Measurements from ENCODE around the gene SFT2D2. TPM values are rescaled to one million over a fixed set of nuclear protein-coding genes. Genes with fewer than 3 reads are reported as not detected.
A peak's percentile ranks its signal among the peaks of the same experiment; 100 is the strongest.
"Not testable (repeated sequence)": the region's sequence is repeated elsewhere in the genome, so short reads cannot be mapped to it uniquely, and the experiment has no call there.

Gene SFT2D2
- 6.9 TPM for polyA plus RNA-seq (2012; ENCODE audit: insufficient read depth, insufficient read length)

GRCh38 chr1:168225476-168226190 is at the start of gene SFT2D2:
Gene SFT2D2, plus strand, starts transcription at chr1:168226004. Its CDS starts 76 bp downstream, at chr1:168226080.
- DNase-seq (ENCODE audit: low read depth, low spot score) = peak; percentile 66
- H3K4me3 ChIP-seq (ENCODE audit: low read length) = peak within 1 kb of the TSS; percentile 83

GRCh38 chr1:168178227-168178637 is 47.6 kb upstream of the SFT2D2 start:
- peak overlapping the region; percentile 93 for H3K4me3 ChIP-seq (ENCODE audit: low read length)
- DNase-seq (ENCODE audit: low read depth, low spot score) = no peak

GRCh38 chr1:168178638-168179437 is 47.0 kb upstream of the SFT2D2 start, which contains the start of gene TIPRL:
Gene TIPRL, plus strand, starts transcription at chr1:168178962. Its CDS starts 116 bp downstream, at chr1:168179078.
- peak within 1 kb of the TSS; percentile 93 for H3K4me3 ChIP-seq (ENCODE audit: low read length)
- peak; percentile 97 for DNase-seq (ENCODE audit: low read depth, low spot score)

GRCh38 chr1:168179438-168180147 is 46.2 kb upstream of the SFT2D2 start:
- peak overlapping the region; percentile 93 for H3K4me3 ChIP-seq (ENCODE audit: low read length)
- peak; percentile 27 for DNase-seq (ENCODE audit: low read depth, low spot score)

- DNase-seq (ENCODE audit: low read depth, low spot score) = no peak
- peak overlapping the region; percentile 93 for H3K4me3 ChIP-seq (ENCODE audit: low read length)
Observed at GRCh38 chr1:168180148-168180524, 45.7 kb upstream of the SFT2D2 start.

GRCh38 chr1:168181063-168181720 is 44.6 kb upstream of the SFT2D2 start:
- not testable (repeated sequence) for DNase-seq (ENCODE audit: low read depth, low spot score); H3K4me3 ChIP-seq (ENCODE audit: low read length)

- no peak overlapping the region for H3K4me3 ChIP-seq (ENCODE audit: low read length)
- DNase-seq (ENCODE audit: low read depth, low spot score) = no peak
Observed at GRCh38 chr1:168187177-168187576, 38.6 kb upstream of the SFT2D2 start.

- DNase-seq (ENCODE audit: low read depth, low spot score) = no peak
- H3K4me3 ChIP-seq (ENCODE audit: low read length) = no peak overlapping the region
Observed at GRCh38 chr1:168190403-168190802, 35.4 kb upstream of the SFT2D2 start.

GRCh38 chr1:168195199-168196135 is 30.3 kb upstream of the SFT2D2 start:
- H3K4me3 ChIP-seq (ENCODE audit: low read length) = no peak overlapping the region
- DNase-seq (ENCODE audit: low read depth, low spot score) = no peak

- no peak overlapping the region for H3K4me3 ChIP-seq (ENCODE audit: low read length)
- no peak for DNase-seq (ENCODE audit: low read depth, low spot score)
Observed at GRCh38 chr1:168199056-168199455, 26.7 kb upstream of the SFT2D2 start.

- no peak overlapping the region for H3K4me3 ChIP-seq (ENCODE audit: low read length)
- DNase-seq (ENCODE audit: low read depth, low spot score) = no peak
Observed at GRCh38 chr1:168202941-168203654, 22.7 kb upstream of the SFT2D2 start.

- no peak for DNase-seq (ENCODE audit: low read depth, low spot score)
- no peak overlapping the region for H3K4me3 ChIP-seq (ENCODE audit: low read length)
Observed at GRCh38 chr1:168206111-168206510, 19.7 kb upstream of the SFT2D2 start.

GRCh38 chr1:168207673-168208072 is 18.1 kb upstream of the SFT2D2 start:
- H3K4me3 ChIP-seq (ENCODE audit: low read length); DNase-seq (ENCODE audit: low read depth, low spot score): not testable (repeated sequence)

GRCh38 chr1:168210312-168210711 is 15.5 kb upstream of the SFT2D2 start:
- no peak for DNase-seq (ENCODE audit: low read depth, low spot score)
- H3K4me3 ChIP-seq (ENCODE audit: low read length) = no peak overlapping the region

- no peak overlapping the region for H3K4me3 ChIP-seq (ENCODE audit: low read length)
- no peak for DNase-seq (ENCODE audit: low read depth, low spot score)
Observed at GRCh38 chr1:168213349-168213748, 12.5 kb upstream of the SFT2D2 start.

- H3K4me3 ChIP-seq (ENCODE audit: low read length) = no peak overlapping the region
- no peak for DNase-seq (ENCODE audit: low read depth, low spot score)
Observed at GRCh38 chr1:168216171-168216570, 9.6 kb upstream of the SFT2D2 start.

- DNase-seq (ENCODE audit: low read depth, low spot score) = no peak
- H3K4me3 ChIP-seq (ENCODE audit: low read length) = no peak overlapping the region
Observed at GRCh38 chr1:168217664-168218063, 8.1 kb upstream of the SFT2D2 start.
